HG03196 (cell line): ENCODE results near the gene GDF15.

Source experiments
- ATAC-seq: cut with Tn5 transposase; IDR thresholded peaks from one replicate; pipeline ENCODE4 v1.9.1; 2021; ENCODE audit not compliant: unreplicated experiment

GDF15 gene

GRCh38 chr19:18418483-18419194, 32.7 kb downstream of the GDF15 start:
- peak; percentile 6 for ATAC-seq

GRCh38 chr19:18419195-18419698, 33.3 kb downstream of the GDF15 start, which contains the start of gene SSBP4:
TSS of gene SSBP4 (plus strand) at chr19:18419398. CDS start at chr19:18419649, 251 bp downstream.
- ATAC-seq = peak; percentile 37

GRCh38 chr19:18419699-18420460, 33.9 kb downstream of the GDF15 start:
- no peak for ATAC-seq

- no peak for ATAC-seq
These were observed 35.0 kb downstream of the GDF15 start for GRCh38 chr19:18420930-18421329.

- no peak for ATAC-seq
These were observed 35.5 kb downstream of the GDF15 start for GRCh38 chr19:18421371-18421959.

- no peak for ATAC-seq
These were observed 36.7 kb downstream of the GDF15 start for GRCh38 chr19:18422530-18423191.

GRCh38 chr19:18423258-18424020, 37.5 kb downstream of the GDF15 start:
- no peak for ATAC-seq

- no peak for ATAC-seq
These were observed 38.3 kb downstream of the GDF15 start for GRCh38 chr19:18424122-18424889.

- no peak for ATAC-seq
These were observed 39.0 kb downstream of the GDF15 start for GRCh38 chr19:18424890-18425514.

- ATAC-seq = no peak
These were observed 39.8 kb downstream of the GDF15 start for GRCh38 chr19:18425515-18426415.

- ATAC-seq = no peak
These were observed 40.4 kb downstream of the GDF15 start for GRCh38 chr19:18426416-18426767.

GRCh38 chr19:18427080-18427742, 41.3 kb downstream of the GDF15 start:
- ATAC-seq = no peak

- ATAC-seq = no peak
These were observed 41.8 kb downstream of the GDF15 start for GRCh38 chr19:18427743-18428113.

GRCh38 chr19:18428173-18428786, 42.3 kb downstream of the GDF15 start:
- ATAC-seq = no peak

- peak; percentile 44 for ATAC-seq
These were observed 43.1 kb downstream of the GDF15 start for GRCh38 chr19:18428787-18429674.

- no peak for ATAC-seq
These were observed 43.9 kb downstream of the GDF15 start for GRCh38 chr19:18429717-18430416.
